Activated CD4-positive, alpha-beta T cell treated with anti-CD3 and anti-CD28 coated beads, Interleukin-2, amount 50 U/mL, for 16 hours (primary cell): ENCODE data around the gene AGBL4.

Experiments used
- DNase-seq: peaks from one replicate; pipeline ENCODE4 v3.0.0-alpha.2; 2020

Gene AGBL4

DNA sequence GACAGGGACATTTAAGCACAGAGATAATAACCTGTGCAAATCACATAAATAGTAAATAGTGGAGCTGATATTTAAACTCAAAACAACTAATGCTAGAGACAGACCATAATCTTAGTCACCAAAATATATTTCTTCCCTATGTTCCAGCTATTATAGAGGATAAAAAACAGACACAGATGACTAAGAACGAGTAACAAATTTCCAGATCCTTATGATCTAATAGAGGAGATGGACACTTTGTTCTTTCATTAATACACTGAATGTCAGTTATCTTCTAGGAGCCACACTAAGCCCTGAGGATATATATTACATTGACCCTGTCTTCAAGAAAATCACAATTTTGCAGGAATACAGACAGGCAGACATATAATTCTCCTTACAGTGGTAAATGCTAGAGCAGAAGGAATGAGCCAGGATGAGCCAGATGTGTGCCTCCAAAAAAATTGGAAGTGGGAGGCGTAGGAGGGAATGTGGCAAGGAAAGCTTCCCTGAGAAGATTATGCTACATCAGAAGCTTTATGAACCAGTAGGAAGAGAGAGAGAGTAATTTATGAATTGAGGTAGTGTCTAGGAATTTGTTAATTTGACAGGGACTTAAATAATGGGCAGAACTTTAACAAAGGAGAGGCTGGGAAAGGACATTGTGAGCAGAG is 851.7 kb downstream of the AGBL4 start:
- no peak for DNase-seq

DNA sequence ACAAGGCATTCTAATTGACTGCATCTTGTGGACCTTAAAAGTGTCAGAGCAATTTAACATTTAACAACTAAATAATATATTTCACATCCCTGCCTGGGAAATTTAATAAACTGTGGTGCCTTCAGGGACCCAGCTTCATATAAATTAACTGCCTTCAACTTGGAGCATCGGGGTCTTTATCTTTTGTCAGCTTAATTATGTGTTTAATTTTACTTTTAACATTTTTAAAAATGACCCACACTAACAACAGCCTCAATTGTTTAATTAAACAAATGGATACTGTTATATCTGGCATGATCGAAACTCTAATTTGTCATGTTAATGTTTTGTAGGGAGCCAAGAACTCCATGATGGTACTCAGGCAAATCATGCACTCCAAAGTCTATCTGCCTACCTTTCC is 857.7 kb downstream of the AGBL4 start:
- DNase-seq = no peak

DNA sequence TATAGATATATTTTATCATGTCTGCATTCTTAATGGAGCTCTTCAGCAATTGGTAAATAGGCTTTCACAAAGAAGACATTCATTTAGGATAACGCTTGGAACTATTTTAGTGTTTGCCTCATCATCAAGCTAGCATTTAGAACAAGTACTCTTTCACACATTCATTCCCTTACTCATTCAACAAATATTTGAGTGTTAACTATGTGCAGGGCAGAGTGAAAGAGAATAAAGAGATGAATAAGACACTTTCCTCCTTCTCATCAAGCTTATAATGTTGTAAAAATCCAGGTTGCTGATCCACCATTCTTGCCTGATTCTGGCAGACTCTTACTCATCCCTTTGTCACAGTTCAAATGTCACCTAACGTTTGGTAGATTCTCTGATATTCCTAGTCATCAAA is 860.7 kb downstream of the AGBL4 start:
- no peak for DNase-seq

DNA sequence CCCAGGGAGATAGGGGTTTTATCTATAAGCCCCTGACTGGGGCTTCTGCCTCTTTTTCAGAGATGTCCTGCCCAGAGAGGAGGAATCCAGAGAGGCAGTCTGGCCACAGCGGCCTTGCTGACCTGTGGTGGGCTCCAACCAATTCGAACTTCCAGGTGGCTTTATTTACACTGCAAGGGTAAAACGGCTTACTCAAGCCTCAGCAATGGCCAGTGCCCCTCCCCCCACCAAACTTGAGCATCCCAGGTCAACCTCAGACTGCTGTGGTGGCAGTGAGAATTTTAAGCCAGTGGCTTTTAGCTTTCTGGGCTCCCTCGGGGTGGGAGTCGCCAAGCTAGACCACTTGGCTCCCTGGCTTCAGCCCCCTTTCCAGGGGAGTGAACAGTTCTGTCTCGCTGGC is 863.1 kb downstream of the AGBL4 start:
- DNase-seq = no peak

DNA sequence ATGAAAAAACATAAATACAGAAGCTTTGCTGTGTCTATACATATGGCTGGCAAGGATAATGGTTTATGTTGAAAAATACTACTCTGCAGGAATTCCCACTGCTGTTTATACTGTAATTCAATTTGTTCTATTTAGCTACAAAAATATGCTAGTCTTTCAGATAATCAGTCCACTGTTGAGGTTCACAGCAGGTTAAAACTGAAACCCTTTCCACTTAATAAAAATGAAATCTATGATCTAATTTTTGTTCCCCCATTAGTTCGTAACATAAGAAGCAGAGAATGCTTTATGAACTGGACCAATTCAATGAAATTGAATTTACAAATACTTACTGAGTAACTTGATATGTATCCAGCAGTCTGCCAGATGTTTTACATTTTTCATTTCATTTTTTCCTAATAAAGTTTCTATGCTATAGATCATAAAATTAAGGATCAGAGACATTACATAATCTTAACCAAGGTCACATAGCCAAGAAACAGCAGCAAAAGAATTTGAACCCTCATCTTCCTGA is 887.0 kb downstream of the AGBL4 start:
- no peak for DNase-seq

DNA sequence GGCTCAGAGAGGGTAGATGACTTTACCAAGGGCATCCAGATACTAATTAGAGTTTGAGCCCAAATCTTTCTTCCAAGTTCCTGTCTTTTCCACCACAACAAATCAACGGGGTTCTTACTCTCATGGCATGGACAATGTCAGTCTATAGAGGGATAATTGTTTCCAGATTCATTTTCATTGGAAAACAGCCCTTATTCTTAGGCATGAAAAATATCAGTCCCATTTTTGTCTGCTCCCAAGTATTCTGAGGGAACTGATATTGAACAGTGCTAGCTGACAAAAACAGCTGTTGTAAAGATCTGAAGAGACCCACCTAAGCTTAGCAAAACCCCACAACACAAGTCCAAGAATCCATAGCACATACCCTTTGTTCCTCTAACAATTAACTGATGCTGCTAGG is 898.0 kb downstream of the AGBL4 start:
- DNase-seq = no peak

DNA sequence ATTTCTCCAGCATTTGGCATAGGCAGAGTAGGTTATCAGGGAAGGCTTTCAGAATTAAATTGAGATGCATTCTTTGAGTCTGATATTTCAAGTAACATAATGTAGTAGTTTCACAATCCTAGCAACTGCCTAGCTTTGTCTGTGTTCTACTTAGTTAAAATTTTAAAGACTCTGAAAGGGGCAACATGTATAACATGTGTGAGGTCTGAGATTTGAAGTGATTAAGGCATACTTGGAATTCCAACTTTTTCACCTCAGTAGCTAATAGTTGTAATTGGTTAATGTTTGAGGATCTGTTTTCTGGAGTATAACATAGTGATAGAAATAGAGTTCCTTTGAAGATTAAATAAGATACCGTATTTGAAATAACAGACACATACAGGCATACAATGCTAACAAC is 911.8 kb downstream of the AGBL4 start:
- no peak for DNase-seq

DNA sequence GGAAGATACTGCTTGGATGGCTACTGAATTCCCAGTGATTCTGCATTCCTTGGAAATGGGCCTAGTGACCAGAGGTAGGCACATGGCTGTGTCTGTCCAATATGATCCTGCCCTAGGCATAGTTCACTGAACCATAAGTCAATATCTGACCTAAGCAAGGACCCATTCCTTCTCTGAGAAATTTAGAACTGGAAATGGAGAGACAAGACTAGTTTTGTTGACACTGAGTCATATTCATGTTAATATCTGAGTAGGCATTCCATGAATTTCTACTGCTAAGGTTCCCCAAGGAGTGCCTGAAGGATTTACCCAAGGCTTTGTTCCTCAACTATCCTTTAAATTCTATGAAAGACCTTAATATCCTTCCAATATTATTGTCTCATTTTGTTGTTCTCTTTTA is 917.3 kb downstream of the AGBL4 start:
- DNase-seq = no peak

DNA sequence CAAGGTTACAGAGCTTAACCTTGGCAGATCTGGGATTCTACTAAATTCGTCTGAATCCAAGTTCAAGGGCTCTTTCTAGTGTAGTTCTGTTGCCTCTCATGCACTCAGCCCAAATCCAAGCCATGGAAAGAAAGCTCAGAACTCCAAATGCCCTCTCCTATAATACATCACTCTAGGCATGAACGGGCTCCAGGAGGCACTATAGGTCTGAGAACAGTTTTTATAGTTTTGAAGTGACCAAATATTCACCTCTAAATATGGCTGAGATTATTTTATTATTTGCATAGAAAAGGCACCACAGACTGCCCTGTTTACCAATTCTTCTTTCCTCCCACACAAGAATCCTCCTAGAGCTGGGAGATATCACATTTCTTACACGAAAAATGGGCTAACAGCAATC is 919.2 kb downstream of the AGBL4 start:
- DNase-seq = no peak

DNA sequence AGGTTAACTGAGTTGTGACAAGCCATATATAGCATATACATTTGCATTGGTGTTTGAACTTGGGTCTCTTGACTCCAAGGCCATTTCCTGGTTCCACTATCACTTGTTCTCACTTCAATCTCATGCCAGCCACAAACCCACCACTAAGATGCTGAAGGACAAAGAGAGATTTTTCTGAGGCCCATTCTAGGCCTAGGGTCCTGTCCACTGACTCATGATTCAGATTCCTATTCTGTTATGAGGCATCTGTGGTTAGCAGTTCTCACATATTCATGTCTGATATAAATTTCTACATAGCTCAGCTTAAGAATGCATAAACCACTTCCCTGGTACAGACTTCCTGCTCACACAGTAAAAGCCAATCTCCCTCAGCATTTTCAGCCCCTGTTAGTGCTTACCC is 921.0 kb downstream of the AGBL4 start:
- peak; percentile 43 for DNase-seq

DNA sequence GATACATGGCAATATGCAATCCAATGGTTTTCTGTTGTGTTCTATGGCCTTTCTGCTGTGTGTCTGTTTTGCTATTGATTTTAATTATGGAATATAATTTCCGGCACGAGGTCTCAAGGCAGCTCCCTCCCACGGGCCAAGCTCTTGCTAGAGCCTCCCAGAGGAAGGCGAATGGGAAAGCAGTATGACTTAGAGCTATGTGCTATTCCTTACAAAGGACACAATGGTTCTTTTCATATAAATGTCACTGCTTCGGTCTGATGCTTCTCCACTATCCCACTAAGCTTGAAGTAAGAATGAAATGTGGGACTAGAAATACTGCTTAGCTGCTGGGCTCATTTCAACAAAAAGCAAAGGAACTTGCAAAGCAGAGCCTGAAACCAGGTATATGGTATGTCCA is 924.9 kb downstream of the AGBL4 start:
- DNase-seq = no peak

DNA sequence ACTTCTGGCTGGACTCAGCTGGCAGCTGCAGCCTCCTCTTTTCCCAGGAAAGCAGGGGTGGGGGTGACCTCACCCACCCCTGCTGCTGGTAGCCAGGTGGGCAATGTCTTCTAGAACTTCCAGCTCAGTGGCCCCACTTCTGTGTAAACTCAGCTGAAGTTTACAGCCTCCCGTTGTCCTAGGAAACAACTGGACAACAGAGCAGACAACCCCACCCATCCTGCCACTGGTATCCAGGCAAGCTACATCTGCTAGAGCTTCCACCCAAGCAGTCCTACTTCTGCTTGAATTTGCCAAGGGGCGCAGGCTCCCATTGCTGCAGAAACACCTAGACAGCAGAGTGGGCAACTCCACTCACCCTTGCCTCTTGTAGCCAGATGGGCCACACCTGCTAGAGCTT is 937.4 kb downstream of the AGBL4 start:
- no peak for DNase-seq

DNA sequence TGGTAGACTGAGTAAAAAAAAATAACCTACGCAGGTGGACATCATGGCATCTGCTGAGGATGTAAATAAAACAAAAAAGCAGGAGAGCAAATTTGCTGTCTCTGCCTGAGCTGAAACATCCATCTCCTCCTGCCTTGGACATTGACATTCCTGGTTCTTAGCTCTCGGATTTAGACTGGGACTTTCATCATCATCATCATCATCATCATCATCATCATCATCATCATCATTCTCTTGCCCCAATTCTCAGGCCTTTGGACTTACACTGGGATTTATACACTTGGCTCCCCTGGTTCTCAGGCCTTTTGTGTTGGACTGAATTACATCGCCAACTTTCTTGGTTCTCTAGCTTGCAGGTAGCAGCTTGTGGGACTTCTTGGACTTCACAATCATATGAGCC is 938.7 kb downstream of the AGBL4 start:
- DNase-seq = no peak

DNA sequence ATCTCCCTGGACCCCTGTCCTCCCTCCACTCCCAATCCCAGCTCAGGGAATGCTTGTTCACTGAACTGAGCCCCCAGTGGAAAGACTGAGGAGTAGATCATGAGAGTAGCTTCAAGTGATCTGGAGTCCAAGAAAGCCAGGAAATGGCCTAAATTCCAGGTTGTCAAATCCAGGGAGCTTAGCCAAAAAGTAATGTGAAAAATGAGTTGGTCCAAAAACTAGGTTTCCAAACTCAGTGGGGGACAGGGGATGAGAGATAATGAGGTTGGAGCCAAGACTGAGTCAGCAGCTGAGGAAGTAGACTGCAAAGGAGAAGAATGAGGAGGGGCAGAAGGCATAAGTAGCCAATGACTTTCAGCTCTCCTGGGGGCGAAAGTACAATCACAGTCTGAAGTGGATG is 963.0 kb downstream of the AGBL4 start:
- no peak for DNase-seq

DNA sequence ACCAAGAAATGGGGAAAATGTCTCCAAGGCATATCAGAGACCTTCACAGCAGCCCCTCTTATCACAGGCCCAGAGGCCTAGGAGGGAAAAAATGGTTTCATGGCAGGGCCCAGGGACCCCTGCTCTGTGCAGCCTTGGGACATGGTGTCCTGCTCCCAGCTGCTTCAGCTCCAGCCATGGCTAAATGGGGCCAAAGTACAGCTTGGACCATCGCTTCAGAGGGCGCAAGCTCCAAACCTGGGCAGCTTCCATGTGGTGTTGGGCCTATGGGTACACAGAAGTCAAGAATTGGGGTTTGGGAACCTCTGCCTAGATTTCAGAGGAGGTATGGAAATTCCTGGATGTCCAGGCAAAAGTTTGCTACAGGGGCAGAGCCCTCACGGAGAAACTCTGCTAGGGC is 964.7 kb downstream of the AGBL4 start:
- DNase-seq = no peak

DNA sequence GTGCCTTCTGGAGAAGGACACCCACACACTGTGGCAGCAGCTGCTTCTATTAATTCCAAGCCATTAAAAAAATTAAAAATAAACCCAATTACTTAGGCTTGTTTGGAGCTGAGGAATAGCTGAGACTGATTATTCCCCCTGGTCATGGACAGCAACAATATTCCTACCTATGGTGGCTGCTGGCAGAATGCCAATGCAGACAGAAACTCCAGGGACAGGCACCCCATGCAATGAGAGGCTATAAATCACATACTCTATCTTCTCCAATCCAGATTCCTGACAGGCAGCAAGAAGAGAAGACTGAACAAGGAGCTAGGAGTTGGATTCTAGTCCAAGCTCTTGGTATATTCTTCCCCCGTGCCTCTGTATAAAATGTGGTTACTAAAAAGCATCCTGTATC is 971.7 kb downstream of the AGBL4 start:
- no peak for DNase-seq

DNA sequence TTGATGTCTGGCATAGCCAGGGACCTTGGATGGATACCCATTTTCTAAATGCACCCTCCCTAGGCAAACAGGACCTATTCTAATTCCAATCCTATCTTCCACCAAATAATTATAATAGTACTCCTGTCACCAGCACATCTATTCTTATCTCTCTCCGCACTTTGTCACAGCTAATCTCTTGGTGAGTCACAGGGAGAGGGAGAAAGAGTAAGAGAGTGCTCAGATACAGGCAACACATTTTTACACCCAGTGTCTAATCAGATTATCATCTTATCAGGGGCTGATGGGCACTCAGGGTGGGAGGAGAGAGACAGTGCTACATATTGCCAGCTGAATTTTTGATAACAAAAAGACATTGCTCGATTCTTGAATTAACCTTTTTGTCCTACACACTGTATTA is 972.1 kb downstream of the AGBL4 start:
- DNase-seq = no peak

DNA sequence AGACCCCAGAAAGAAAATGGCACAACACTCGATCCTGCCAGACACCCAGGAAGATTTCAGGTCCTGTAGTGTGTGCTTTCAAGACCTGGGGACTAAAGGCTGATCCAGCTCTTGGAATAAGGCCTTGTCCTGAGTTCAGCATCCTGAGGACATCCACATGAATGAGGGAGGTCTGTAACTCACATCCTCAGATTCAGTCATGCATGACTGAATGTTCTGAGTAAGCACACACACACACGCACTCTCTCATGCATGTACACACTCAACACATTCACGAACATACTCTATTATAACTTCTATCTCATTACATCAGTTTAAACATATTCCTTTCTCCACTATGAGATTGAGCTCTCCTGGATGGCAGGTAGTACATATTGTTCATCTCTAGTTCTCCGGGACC is 973.7 kb downstream of the AGBL4 start:
- DNase-seq = no peak

DNA sequence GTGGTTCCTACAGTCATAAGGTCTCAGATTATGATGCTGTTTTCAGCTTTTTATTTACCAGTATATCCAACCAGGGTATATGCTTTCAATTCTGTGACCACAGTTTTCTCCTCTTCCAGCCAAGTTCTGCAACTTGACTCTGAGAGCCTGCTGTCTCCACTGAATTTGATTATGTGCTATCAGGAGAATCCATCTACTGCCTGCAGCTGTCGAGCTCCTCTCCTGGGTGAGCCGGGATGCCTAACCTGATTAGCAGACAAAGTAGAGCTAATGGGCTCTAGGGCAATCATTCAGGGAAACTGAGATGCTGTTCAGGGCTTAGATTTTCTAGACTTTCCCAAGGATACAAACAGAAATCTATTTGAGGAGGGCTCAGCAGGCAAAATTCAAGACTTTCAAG is 975.6 kb downstream of the AGBL4 start:
- no peak for DNase-seq

DNA sequence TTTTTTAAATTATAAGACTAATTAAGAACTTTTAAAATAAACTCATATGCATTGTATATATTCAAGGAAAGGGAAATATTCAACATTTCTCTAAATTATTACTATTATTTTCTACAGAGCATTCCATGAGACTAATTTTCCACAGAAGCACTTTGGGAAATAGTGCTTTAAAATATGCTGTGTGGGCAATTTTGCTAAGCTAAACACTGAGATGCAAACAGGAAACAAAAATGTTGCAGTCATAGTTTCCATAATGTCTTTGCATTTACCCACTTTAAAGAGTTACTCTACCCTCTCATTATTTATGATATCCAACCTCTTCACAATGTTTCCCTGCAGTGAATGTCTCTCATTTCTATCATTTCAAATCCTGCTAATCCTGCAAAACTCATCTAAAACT is 977.4 kb downstream of the AGBL4 start:
- no peak for DNase-seq

DNA sequence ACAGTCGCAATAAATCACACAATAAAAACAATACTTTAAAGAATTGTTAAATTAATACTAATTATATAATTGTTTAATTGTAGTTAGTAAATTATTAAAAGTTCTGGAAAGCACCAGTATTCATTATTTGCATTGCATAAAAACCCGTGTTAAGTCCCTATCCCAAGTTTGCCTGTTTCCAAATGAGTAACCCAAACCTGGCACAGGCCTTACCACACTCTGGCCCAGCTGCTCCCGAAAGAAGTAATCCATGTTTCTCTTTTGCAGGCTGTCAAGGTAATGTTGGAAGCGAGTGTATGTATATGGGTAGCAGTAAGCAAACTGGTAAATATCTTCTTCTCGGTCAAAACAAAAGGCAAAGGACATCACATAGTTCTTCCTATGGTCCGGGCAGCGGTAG is 978.4 kb downstream of the AGBL4 start:
- no peak for DNase-seq

DNA sequence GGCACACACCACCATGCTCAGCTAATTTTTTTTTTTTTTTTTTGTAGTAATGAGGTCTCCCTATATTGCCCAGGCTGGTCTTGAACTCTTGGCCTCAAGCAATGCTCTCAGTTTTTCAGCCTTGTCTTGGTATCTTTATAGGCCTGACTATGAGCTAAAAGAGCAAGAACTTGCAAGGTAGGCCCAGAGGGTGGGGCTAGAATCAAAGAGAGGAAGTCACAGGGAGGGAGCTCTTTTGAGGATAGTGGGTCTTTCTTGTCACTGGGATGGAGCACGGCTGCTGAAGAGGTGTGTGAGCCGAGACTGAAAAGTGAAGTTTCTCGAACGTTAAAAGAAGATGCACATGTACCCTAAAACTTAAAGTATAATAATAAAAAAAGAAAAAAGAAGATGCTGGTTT is 987.1 kb downstream of the AGBL4 start:
- DNase-seq = no peak

DNA sequence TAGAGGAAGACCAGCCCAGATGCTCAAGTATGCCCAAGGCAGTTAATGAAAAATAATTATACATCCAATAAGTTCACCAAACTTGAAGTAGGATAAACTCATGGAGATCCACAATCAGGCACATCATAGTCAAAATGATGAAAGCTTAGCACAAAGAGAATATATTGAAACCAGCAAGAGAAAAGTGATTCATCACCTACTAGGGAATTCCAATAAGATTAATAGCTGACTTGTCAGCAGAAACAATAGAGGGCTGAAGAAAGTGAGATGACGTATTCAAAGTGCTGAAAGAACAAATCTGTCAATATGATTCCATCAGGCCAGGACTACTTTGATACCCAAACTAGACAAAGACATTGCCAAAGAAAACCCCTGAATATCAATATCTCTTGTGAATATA is 995.4 kb downstream of the AGBL4 start:
- DNase-seq = no peak

DNA sequence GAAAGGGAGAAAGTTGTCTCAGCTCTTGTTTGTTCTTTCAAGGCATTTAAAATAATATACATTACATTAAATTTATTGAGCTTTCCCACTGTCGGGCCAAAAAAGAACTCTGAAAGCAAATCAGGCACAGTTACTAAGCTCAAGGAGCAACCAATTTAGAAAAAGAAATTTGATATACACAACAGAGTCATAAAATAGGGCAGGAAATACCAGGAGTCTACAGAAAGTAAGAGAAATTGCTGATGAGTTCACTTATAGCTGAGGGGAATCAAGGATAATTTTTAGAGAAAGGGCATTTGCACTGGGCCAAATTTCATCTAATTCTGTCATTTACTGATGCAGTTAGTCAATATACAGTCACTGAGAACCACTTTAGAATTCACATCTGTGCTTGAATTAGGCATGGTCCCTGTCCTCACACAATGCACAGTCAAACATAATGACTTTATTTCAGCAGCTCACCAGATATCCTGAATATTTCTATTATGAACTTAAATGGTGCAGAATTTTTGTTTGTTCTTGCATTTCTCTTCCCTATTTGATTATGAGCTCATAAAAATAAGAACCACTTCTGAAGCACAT is 997.4 kb downstream of the AGBL4 start:
- no peak for DNase-seq
